Endometrium (tissue), 2 donors: ENCODE results near the gene GPR155.
"Not testable (repeated sequence)": the region's sequence is repeated elsewhere in the genome, so short reads cannot be mapped to it uniquely, and the experiment has no call there.

Source experiments
- FAIRE-seq: peaks from 2 replicates; lab custom pipeline; 2012; peaks lifted over from hg19 to GRCh38; lab: Jason Lieb, UNC
- donor health status: control.
- donor health status: control.

Gene GPR155

GRCh38 chr2:174439323-174439722, 47.5 kb downstream of the GPR155 start:
- FAIRE-seq, result peak; percentile 69

- no peak for FAIRE-seq
Measured at GRCh38 chr2:174438146-174438886, 48.5 kb downstream of the GPR155 start.

- FAIRE-seq, result no peak
Measured at GRCh38 chr2:174436351-174436750, 50.5 kb downstream of the GPR155 start.

GRCh38 chr2:174431902-174432301, 54.9 kb downstream of the GPR155 start:
- no peak for FAIRE-seq

GRCh38 chr2:174430066-174430465, 56.8 kb downstream of the GPR155 start:
- FAIRE-seq, result no peak

- no peak for FAIRE-seq
Measured at GRCh38 chr2:174428214-174428613, 58.6 kb downstream of the GPR155 start.

- no peak for FAIRE-seq
Measured at GRCh38 chr2:174412256-174412655, 74.6 kb downstream of the GPR155 start.

- FAIRE-seq, result not testable (repeated sequence)
Measured at GRCh38 chr2:174410039-174410438, 76.8 kb downstream of the GPR155 start.

- no peak for FAIRE-seq
Measured at GRCh38 chr2:174403628-174404027, 83.2 kb downstream of the GPR155 start.

- FAIRE-seq, result no peak
Measured at GRCh38 chr2:174400853-174401252, 86.0 kb downstream of the GPR155 start.

GRCh38 chr2:174399171-174399570, 87.7 kb downstream of the GPR155 start:
- FAIRE-seq, result no peak

GRCh38 chr2:174397773-174398172, 89.1 kb downstream of the GPR155 start:
- FAIRE-seq, result no peak

- FAIRE-seq, result no peak
Measured at GRCh38 chr2:174395969-174396630, 90.7 kb downstream of the GPR155 start.

- FAIRE-seq, result peak; percentile 18
Measured at GRCh38 chr2:174395284-174395968, 91.4 kb downstream of the GPR155 start, which contains the start of gene SCRN3. Gene SCRN3, plus strand, starts transcription at chr2:174395730. Its CDS starts 2,554 bp downstream, at chr2:174398284.

GRCh38 chr2:174392706-174393105, 94.1 kb downstream of the GPR155 start:
- FAIRE-seq, result no peak

GRCh38 chr2:174390303-174390702, 96.5 kb downstream of the GPR155 start:
- FAIRE-seq, result not testable (repeated sequence)

GRCh38 chr2:174389542-174389941, 97.3 kb downstream of the GPR155 start:
- FAIRE-seq, result no peak

GRCh38 chr2:174388706-174389105, 98.1 kb downstream of the GPR155 start:
- not testable (repeated sequence) for FAIRE-seq

- FAIRE-seq, result no peak
Measured at GRCh38 chr2:174385201-174385600, 101.6 kb downstream of the GPR155 start.

GRCh38 chr2:174383796-174384195, 103.0 kb downstream of the GPR155 start:
- no peak for FAIRE-seq
